Endothelial cell of umbilical vein (primary cell): ENCODE data around the gene HBG2. TPM values are rescaled to one million over a fixed set of nuclear protein-coding genes. Genes with fewer than 3 reads are reported as not detected.

Experiments
- BruUV-seq: library from RNA; stranded (reverse); fragments of 400-500 nt; replicated peaks from 2 replicates; lab custom pipeline; 2021; lab: Mats Ljungman, UMichigan
- CTCF ChIA-PET: fragments of 300-600, 350-600 bp; sonication (Branson Sonifier 250); formaldehyde crosslinking; loops from one replicate; lab custom pipeline; 2021; ENCODE audit warnings: antibody characterized with exemption, inconsistent platforms; lab: Charles Lee
- POLR2A ChIA-PET: fragments of 300-600, 350-600 bp; sonication (Branson Sonifier 250); formaldehyde crosslinking; loops from one replicate; lab custom pipeline; 2021; ENCODE audit warnings: antibody characterized with exemption, inconsistent platforms; lab: Charles Lee
- DNase-seq: peaks from one replicate; pipeline ENCODE4 v3.0.0-alpha.2; 2011; ENCODE audit warnings: low read depth, low spot score
- FAIRE-seq: peaks from 2 replicates; lab custom pipeline; 2011; peaks lifted over from hg19 to GRCh38; lab: Jason Lieb, UNC
- H2AFZ ChIP-seq: 2 replicates; pipeline ENCODE4 v1.6.0; 2012; ENCODE audit warnings: low read depth, low read length, control low read depth, inconsistent platforms
- H3K27ac ChIP-seq: 2 replicates; pipeline ENCODE4 v1.5.1; 2011; ENCODE audit warnings: low read depth, mild to moderate bottlenecking, control low read depth, low read length, moderate library complexity; ENCODE audit not compliant: insufficient read depth
- H3K27me3 ChIP-seq, 2 experiments: 2 replicates each; pipeline versions ENCODE4 v1.6.0 to v1.6.1; 2011; ENCODE audit warnings: low read length in 2 of 2, mixed read lengths in 1 of 2; ENCODE audit not compliant: control insufficient read depth in 2 of 2, insufficient read depth in 2 of 2
- H3K36me3 ChIP-seq, 2 experiments: 2 replicates in 1 of 2; 3 replicates in 1 of 2; pipeline ENCODE4 v1.5.1; 2011; ENCODE audit warnings: low read length in 2 of 2, mild to moderate bottlenecking in 1 of 2, moderate library complexity in 1 of 2; ENCODE audit not compliant: control insufficient read depth in 2 of 2, insufficient read depth in 2 of 2; ENCODE audit errors: extremely low read depth in 1 of 2
- H3K4me1 ChIP-seq: 3 replicates; pipeline ENCODE4 v1.5.1; 2011; ENCODE audit warnings: mild to moderate bottlenecking, low read length; ENCODE audit not compliant: control insufficient read depth, insufficient read depth; ENCODE audit errors: extremely low read depth
- H3K4me2 ChIP-seq: 2 replicates; pipeline ENCODE4 v1.6.1; 2011; ENCODE audit warnings: low read length, control low read depth, mixed read lengths; ENCODE audit not compliant: insufficient read depth
- H3K4me3 ChIP-seq, 3 experiments: fragments of 200-600 bp in 1 of 3; sonication (generic), shearing (Covaris generic) in 1 of 3; replicated peaks in 1 of 3; 2 replicates each; pipeline ENCODE4 v1.5.1; 2011 to 2016; ENCODE audit warnings: control low read depth in 3 of 3, low read length in 3 of 3, mild to moderate bottlenecking in 2 of 3, inconsistent platforms in 1 of 3, low read depth in 1 of 3, moderate library complexity in 1 of 3; ENCODE audit not compliant: insufficient read depth in 1 of 3
- H3K79me2 ChIP-seq: 2 replicates; pipeline ENCODE4 v1.6.0; 2012; ENCODE audit warnings: low read length, inconsistent platforms; ENCODE audit not compliant: control insufficient read depth, insufficient read depth
- H3K9ac ChIP-seq: replicated peaks from 2 replicates; pipeline ENCODE3; 2011; ENCODE audit warnings: low read length, control low read depth; ENCODE audit not compliant: insufficient read depth; ENCODE audit errors: extremely low read depth
- H3K9me1 ChIP-seq: replicated peaks from 3 replicates; pipeline ENCODE4 v1.6.0; 2011; ENCODE audit warnings: mild to moderate bottlenecking, low read length; ENCODE audit not compliant: control insufficient read depth, insufficient read depth; ENCODE audit errors: extremely low read depth
- H3K9me3 ChIP-seq: replicated peaks from 2 replicates; pipeline ENCODE4 v1.5.1; 2012; ENCODE audit warnings: low read length, inconsistent platforms; ENCODE audit not compliant: control insufficient read depth, insufficient read depth
- H4K20me1 ChIP-seq: replicated peaks from 2 replicates; pipeline ENCODE3; 2011; ENCODE audit warnings: mild to moderate bottlenecking, low read length; ENCODE audit not compliant: control insufficient read depth, insufficient read depth; ENCODE audit errors: extremely low read depth
- CTCF ChIP-seq, 2 donors: IDR thresholded peaks; 1 replicate in 1 of 2; 2 replicates in 1 of 2; pipeline ENCODE4 v1.5.1; 2011; ENCODE audit warnings: low read length in 2 of 2, mild to moderate bottlenecking in 2 of 2, moderate library complexity in 2 of 2, control low read depth in 1 of 2, inconsistent platforms in 1 of 2, low read depth in 1 of 2; ENCODE audit not compliant: insufficient read depth in 1 of 2; ENCODE audit errors: extremely low read depth in 1 of 2
- EZH2 ChIP-seq: IDR thresholded peaks from 2 replicates; pipeline ENCODE4 v1.6.1; 2012; ENCODE audit warnings: borderline replicate concordance, low read depth, mild to moderate bottlenecking, moderate library complexity, low read length, inconsistent platforms; ENCODE audit not compliant: severe bottlenecking
- FOS ChIP-seq: IDR thresholded peaks from 2 replicates; pipeline ENCODE4 v1.6.1; 2011; ENCODE audit warnings: mild to moderate bottlenecking, low read length, moderate library complexity, borderline replicate concordance; ENCODE audit not compliant: insufficient read depth
- GATA2 ChIP-seq: IDR thresholded peaks from 2 replicates; pipeline ENCODE4 v1.7.0; 2011; ENCODE audit warnings: low read depth, mild to moderate bottlenecking, moderate library complexity, mixed read lengths, low read length; ENCODE audit not compliant: insufficient read length, insufficient read depth
- JUN ChIP-seq: IDR thresholded peaks from 2 replicates; pipeline ENCODE4 v1.6.1; 2011; ENCODE audit warnings: borderline replicate concordance, low read depth; ENCODE audit not compliant: insufficient read length, insufficient read depth
- MYC ChIP-seq: IDR thresholded peaks from one replicate; pipeline ENCODE4 v1.6.1; 2011; ENCODE audit warnings: mild to moderate bottlenecking, low read depth, low read length
- POLR2A ChIP-seq: IDR thresholded peaks from 2 replicates; pipeline ENCODE4 v1.6.1; 2012; ENCODE audit warnings: low read depth, mild to moderate bottlenecking, control low read depth, low read length
- POLR2AphosphoS5 ChIP-seq: IDR thresholded peaks from 2 replicates; pipeline ENCODE4 v1.6.1; 2012; ENCODE audit warnings: low read depth, mild to moderate bottlenecking, control low read depth, low read length, moderate library complexity; ENCODE audit not compliant: insufficient read depth
- dilution Hi-C: fragments of 300-500 bp; cut with MboI; formaldehyde crosslinking; loops from one replicate; pipeline ENCODE4 v1.15.0; 2019; ENCODE audit warnings: low sequenced_read_pairs; ENCODE audit not compliant: extremely low pct_ligation_motif_present
- intact Hi-C: fragments of 100-400 bp; cut with micrococcal nuclease; formaldehyde crosslinking; loops from one replicate; pipeline ENCODE4 v1.10.0; 2022
- polyA plus RNA-seq, 4 experiments: library from polyadenylated mRNA; depleted of rRNA in 3 of 4; stranded (reverse) in 3 of 4; unstranded in 1 of 4; fragments of >200 nt; gene quantifications; 2 replicates each; pipeline versions ENCODE4 v1.2.1 to v1.2.3, GENCODE V29; 2011 to 2012; ENCODE audit warnings: missing spikeins in 1 of 4
- total RNA-seq: library from RNA; stranded (reverse); gene quantifications from 2 replicates; pipeline ENCODE4 v1.2.3, GENCODE V29; 2021
- TF ChIP-seq, protein P1 (sequence below): IDR thresholded peaks from 2 replicates; pipeline ENCODE4 v1.6.1; 2011; ENCODE audit not compliant: insufficient read depth, insufficient read length

The HBG2 gene
- total and polyA plus RNA-seq, 2 donors (not counting 3 experiments of a cell fraction or from before 2014, with no cell fraction given): 1.2 TPM; not detected in 1

GRCh38 chr11:5226732-5227310, 27.8 kb downstream of the HBG2 start, which contains the start of gene HBB:
HBB (minus strand) TSS chr11:5227071; CDS start chr11:5227021, 50 bp downstream.
- Histone ChIP-seq H3K9me3 (no peaks in the 10 kb centered on the region), H3K4me1 (no peaks in the 10 kb centered on the region), H3K4me2 (no peak within 1 kb of the TSS), H3K4me3 (no peak within 1 kb of the TSS), H3K9me1 (no peaks in the 10 kb centered on the region), H2AFZ (no peak within 1 kb of the TSS), H3K79me2 (no peaks in the 10 kb centered on the region), H3K36me3 (no peaks in the 10 kb centered on the region), H4K20me1 (no peaks in the 10 kb centered on the region), H3K27me3 (no peaks in the 10 kb centered on the region), H3K27ac (no peak within 1 kb of the TSS), H3K9ac (no peak within 1 kb of the TSS)
- FAIRE-seq: no peak
- no TSS peak for BruUV-seq
- dilution Hi-C loops: no loop called here
- intact Hi-C loops: no loop called here
- ChIA-PET POLR2A (no interaction called here), CTCF (no interaction called here)
- TF ChIP-seq EZH2 (no peak), MYC (no peak), POLR2AphosphoS5 (no peak), FOS (no peak), GATA2 (no peak), POLR2A (no peak), CTCF (IDR thresholded peaks at IDR 0.05; ENCODE audit: extremely low read depth in 1 of 2, insufficient read depth in 1 of 2, low read depth in 1 of 2, low read length in 2 of 2) (no peak), JUN (no peak)
- TF ChIP-seq, protein P1, sequence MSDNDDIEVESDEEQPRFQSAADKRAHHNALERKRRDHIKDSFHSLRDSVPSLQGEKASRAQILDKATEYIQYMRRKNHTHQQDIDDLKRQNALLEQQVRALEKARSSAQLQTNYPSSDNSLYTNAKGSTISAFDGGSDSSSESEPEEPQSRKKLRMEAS: no peak
- no peak for DNase-seq
